ENCODE data around the gene LYRM9. TPM values are rescaled to one million over a fixed set of nuclear protein-coding genes. Genes with fewer than 3 reads are reported as not detected.

Gene LYRM9
- total and polyA plus RNA-seq, 2 of the 8 experiments (the other 6 are each of a cell fraction or from before 2014, with no cell fraction given): 4.3 to 5.2 TPM

GRCh38 chr17:27848931-27849330 is 44.2 kb downstream of the LYRM9 start:
- H2BK12ac ChIP-seq (ENCODE audit: low read depth, low read length): no peak overlapping the region; the same call in 1 of the 2 replicates
- H3K23ac ChIP-seq (ENCODE audit: insufficient read length): no peak overlapping the region
- peak overlapping the region; percentile 44 for H4K91ac ChIP-seq (replicated peaks; ENCODE audit: insufficient read length, low read length)
- H2BK20ac ChIP-seq (ENCODE audit: low read length): no peak overlapping the region
- no peak overlapping the region for H2BK120ac ChIP-seq (replicated peaks; ENCODE audit: low read depth, low read length)
- peak overlapping the region; percentile 13; the same call in 1 of the 2 replicates for H3K18ac ChIP-seq (ENCODE audit: extremely low read depth, low read length)
- H3K4me2 ChIP-seq (ENCODE audit: insufficient read depth in 1 of 2, low read depth in 2 of 2, low read length in 2 of 2): no peak overlapping the region
- no peaks in the 10 kb centered on the region; a peak in 1 of 7 replicates for H3K27me3 ChIP-seq (replicated peaks in 1 of 4; ENCODE audit: control insufficient read depth in 3 of 4, extremely low read depth in 1 of 4, insufficient read depth in 3 of 4, low read length in 3 of 4)
- ChIA-PET CTCF (ENCODE audit: partially characterized antibody) (interaction anchor here (0.8 to 5.1 kb wide), 7 partner anchors 10 to 59 kb away, joined by 3 to 32 read pairs (median 4); partner anchors contain the start of gene LYRM9), POLR2A (ENCODE audit: partially characterized antibody) (no interaction called here)
- no peaks in the 10 kb centered on the region; the same call in 1 of the 2 replicates for H3K79me1 ChIP-seq (ENCODE audit: low read depth, low read length)
- no peak overlapping the region for H3K56ac ChIP-seq (replicated peaks; ENCODE audit: insufficient read length, low read depth, low read length)
- H3K4ac ChIP-seq (replicated peaks; ENCODE audit: insufficient read length, low read depth, low read length): no peak overlapping the region
- no peak overlapping the region for H3K27ac ChIP-seq (ENCODE audit: low read depth, low read length)
- H2BK15ac ChIP-seq (ENCODE audit: low read length): no peak overlapping the region
- no peak overlapping the region for H2AFZ ChIP-seq (ENCODE audit: low read length)
- no peak overlapping the region for H2BK5ac ChIP-seq (ENCODE audit: low read depth, low read length)
- H3K36me3 ChIP-seq (ENCODE audit: control insufficient read depth in 2 of 4, insufficient read depth in 4 of 4, low read length in 3 of 4): no peaks in the 10 kb centered on the region
- no peak overlapping the region for H3K9ac ChIP-seq (replicated peaks in 1 of 4; ENCODE audit: extremely low read depth in 1 of 4, low read depth in 3 of 4, low read length in 3 of 4)
- H3K4me1 ChIP-seq (replicated peaks in 1 of 4; ENCODE audit: control insufficient read depth in 3 of 4, insufficient read depth in 4 of 4, low read length in 3 of 4): peaks cover 0 to 8% (median 0%) of the 10 kb centered on the region in 4 experiments; a peak in 2 of 7 replicates
- no peaks in the 10 kb centered on the region for H3K79me2 ChIP-seq (ENCODE audit: control insufficient read depth in 1 of 2, insufficient read depth in 2 of 2, low read length in 2 of 2)
- no peak overlapping the region; the same call in 1 of the 2 replicates for H2AK5ac ChIP-seq (ENCODE audit: low read depth, low read length)
- FAIRE-seq (no peak), DNase-seq (ENCODE audit: low read depth in 1 of 2, low spot score in 2 of 2) (no peak)
- H3K9me3 ChIP-seq (ENCODE audit: insufficient read depth in 2 of 2, low read depth in 1 of 2, low read length in 1 of 2): no peaks in the 10 kb centered on the region
- WGBS, 2 experiments (ENCODE audit: extremely low coverage in 1 of 2, insufficient coverage in 1 of 2, insufficient read length in 1 of 2, insufficient replicate concordance in 2 of 2, low coverage in 1 of 2, low lambda C conversion rate in 2 of 2, missing lambda C conversion rate in 1 of 2): 96% methylated on average over 3 of the region's 3 CpGs; no CpG with 5 or more reads in 1 of the 2 experiments
- H3K14ac ChIP-seq (ENCODE audit: insufficient read length): no peak overlapping the region
- no peak for TF ChIP-seq TAF7 (optimal IDR thresholded peaks at IDR 0.05; ENCODE audit: borderline replicate concordance, low read depth, low read length)
- H4K8ac ChIP-seq (ENCODE audit: extremely low read depth, insufficient read depth, low read length): no peak overlapping the region
- H3K23me2 ChIP-seq (ENCODE audit: low read depth, low read length): no peaks in the 10 kb centered on the region
- H4K5ac ChIP-seq (ENCODE audit: insufficient read length, low read depth, low read length): no peak overlapping the region
- H4K20me1 ChIP-seq (replicated peaks in 1 of 2; ENCODE audit: control insufficient read depth in 1 of 2, insufficient read depth in 2 of 2, low read length in 2 of 2): no peaks in the 10 kb centered on the region
- no peak overlapping the region for H3K4me3 ChIP-seq (ENCODE audit: extremely low read depth in 1 of 4, insufficient read depth in 2 of 4, low read depth in 3 of 4, low read length in 4 of 4)

Data from H1 (cell line).